NCI-H2171 (cell line): Measurements from ENCODE around the gene ZCCHC3.
"Not testable (repeated sequence)": the region's sequence is repeated elsewhere in the genome, so short reads cannot be mapped to it uniquely, and the experiment has no call there.

Experiments
- DNase-seq: peaks from one replicate; lab custom pipeline; 2025; lab: John Stamatoyannopoulos, UW

ZCCHC3 gene

GRCh38 chr20:313402-313801 is 16.0 kb downstream of the ZCCHC3 start:
- DNase-seq = no peak

DNA sequence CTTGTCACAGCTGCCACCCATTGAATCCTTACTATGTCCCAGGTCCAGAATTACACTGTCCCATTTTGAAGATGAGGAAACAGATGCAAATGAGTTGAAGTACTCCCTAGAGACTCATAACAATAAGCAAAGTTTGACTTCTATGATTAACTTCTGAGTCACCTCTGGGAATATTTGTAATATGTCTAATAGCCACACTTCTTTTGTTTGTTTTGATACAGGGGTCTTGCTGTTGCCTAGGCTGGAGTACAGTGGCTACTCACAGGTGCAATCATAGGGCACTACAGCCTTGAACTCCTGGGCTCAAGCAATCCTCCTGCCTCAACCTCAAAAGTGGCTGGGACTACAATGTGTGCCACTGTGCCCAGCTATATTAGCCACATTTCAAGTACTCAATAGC is 16.6 kb downstream of the ZCCHC3 start:
- no peak for DNase-seq

GRCh38 chr20:316316-317068 is 19.1 kb downstream of the ZCCHC3 start:
- no peak for DNase-seq

- peak; percentile 98 for DNase-seq
These were observed 27.0 kb downstream of the ZCCHC3 start for GRCh38 chr20:324177-325044.

DNA sequence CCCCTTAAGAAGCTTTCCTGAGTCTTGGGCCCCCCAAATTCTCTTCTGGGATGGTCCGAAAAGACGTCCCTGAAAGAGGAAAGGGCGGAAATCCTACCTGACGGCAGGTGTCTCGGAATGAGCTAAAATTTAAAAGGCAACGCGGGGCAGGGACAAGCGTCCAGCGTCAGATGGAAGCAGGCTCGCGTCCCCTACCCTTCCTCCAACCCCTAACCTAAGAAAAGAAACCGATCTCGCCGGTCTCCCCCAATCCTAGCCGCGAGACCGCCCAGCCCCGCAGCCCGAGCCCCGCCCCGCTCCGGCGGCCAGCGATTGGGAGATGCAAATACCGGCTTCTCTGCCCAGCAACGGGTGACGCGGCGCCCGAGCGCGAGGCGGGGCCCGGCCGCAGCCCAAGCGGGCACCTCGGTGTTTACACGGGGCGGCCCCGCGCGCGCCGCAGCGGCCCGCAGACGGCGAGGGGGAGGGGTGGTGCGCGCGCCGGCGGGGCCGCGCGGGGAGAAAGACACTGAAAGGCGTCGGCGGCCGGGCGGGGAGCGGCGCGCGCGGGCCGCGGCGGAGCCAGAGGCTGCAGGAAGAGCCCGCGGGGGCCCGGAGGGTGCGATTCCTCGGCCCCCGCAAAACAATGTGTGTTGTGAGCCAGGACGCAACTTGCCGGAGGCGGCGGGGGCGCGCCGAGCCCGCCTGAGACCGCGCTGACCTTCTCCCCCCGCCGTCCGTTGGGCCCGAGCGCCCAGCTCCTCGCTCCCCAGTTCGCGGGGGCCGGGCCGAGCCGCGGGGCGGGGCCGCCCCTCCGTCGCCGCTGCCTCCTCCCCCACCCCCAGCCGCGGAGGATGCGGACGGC is 27.9 kb downstream of the ZCCHC3 start, which contains the start of gene SOX12:
SOX12 (plus strand) TSS at position 508 of the 844 bp plus-strand sequence. CDS start 373 bp downstream, outside the sequence.
- DNase-seq = peak; percentile 93

DNA sequence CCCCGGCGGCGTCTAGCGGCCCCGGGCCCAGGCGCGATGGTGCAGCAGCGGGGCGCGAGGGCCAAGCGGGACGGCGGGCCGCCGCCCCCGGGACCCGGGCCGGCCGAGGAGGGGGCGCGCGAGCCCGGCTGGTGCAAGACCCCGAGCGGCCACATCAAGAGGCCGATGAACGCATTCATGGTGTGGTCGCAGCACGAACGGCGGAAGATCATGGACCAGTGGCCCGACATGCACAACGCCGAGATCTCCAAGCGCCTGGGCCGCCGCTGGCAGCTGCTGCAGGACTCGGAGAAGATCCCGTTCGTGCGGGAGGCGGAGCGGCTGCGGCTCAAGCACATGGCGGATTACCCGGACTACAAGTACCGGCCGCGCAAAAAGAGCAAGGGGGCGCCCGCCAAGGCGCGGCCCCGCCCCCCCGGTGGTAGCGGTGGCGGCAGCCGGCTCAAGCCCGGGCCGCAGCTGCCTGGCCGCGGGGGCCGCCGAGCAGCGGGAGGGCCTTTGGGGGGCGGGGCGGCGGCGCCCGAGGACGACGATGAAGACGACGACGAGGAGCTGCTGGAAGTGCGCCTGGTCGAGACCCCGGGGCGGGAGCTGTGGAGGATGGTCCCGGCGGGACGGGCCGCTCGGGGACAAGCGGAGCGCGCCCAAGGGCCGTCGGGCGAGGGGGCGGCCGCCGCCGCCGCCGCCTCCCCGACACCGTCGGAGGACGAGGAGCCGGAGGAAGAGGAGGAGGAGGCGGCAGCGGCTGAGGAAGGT is 28.7 kb downstream of the ZCCHC3 start:
- peak; percentile 60 for DNase-seq

GRCh38 chr20:326645-327185 is 29.3 kb downstream of the ZCCHC3 start:
- DNase-seq = no peak

DNA sequence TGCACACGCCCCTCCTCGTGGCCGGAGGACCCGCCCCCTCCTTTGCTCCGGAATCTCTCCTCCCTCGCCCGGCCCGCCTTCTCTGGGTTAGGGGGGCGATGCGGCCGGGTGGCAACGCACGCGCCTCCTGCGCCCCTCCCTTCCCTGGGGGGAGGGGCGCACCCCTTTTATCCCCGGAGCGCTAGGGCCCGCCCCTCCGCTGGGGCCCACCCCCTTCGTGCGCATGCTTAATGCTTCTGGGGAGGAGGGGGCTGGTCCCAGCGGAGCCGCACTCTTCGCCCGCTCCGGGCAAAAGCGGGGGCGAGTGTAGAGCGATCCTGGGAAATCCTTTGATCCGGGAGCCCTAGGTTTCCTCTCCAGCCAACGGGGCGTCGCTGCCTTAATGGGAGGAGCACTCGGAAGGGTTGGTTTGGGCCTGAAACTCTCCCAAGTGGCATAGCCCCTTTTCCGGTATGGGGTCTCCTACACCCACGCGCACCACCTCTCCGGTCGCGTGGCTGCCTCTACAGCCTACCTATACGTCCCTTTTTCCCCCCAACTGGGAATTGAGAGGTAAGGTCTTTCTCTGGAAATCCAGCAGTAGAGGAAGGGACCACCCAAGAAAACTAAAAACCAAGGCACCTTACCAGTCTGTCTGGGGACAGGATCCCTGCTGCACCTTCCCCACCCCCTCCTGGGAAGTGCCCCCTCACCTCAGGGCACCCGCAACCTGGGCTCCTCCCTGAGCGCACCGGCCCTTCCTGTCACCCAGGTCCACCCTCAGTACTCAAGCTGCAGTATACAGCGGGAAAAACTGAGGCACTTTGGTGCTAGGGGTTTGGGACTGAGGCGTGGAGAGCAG is 30.0 kb downstream of the ZCCHC3 start:
- peak; percentile 99 for DNase-seq

DNA sequence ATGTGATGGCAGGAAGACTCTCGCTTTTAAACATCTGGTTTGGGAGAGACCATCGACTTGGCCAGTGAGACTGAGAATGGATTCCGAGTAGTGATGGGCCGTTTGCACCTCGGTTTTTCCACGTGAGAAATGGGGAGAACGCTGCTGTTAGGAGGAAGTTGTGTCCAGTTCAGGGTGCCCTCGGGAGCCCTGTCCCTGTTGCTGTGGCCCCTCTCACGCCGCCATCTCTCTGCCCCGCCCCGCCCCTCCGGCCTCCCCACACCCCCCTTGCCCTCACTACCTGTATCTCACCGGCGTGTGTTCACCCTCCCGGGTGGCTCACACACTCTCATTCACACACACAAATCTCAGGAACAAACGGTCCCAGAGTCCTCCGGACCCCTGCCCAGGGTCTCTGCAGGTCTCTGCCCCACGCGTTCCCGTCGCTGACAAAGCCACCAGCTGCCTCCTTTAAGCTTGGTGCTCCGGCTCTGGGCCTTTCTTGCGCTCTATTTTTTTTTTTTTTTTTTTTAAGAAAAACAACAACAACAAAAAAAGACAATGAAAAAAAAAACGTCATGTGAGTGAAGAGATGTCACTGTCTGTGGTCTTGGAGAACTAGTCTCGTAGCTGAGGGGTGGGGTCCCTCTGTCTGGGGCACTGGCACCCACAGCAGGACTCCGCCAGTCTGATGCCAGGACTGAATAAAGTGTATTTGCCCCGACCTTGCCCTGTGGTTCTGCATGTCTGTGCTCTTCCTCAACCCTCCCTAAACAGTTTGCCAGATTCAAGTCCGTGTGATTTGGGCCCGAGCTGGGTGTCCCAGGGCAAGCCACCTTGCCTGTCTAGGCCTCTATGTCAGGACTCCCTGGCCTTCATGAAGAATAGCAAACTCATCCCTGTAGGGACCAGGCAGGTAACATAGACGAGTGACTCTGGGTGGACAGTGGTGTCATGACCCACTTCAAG is 30.9 kb downstream of the ZCCHC3 start:
- no peak for DNase-seq

DNA sequence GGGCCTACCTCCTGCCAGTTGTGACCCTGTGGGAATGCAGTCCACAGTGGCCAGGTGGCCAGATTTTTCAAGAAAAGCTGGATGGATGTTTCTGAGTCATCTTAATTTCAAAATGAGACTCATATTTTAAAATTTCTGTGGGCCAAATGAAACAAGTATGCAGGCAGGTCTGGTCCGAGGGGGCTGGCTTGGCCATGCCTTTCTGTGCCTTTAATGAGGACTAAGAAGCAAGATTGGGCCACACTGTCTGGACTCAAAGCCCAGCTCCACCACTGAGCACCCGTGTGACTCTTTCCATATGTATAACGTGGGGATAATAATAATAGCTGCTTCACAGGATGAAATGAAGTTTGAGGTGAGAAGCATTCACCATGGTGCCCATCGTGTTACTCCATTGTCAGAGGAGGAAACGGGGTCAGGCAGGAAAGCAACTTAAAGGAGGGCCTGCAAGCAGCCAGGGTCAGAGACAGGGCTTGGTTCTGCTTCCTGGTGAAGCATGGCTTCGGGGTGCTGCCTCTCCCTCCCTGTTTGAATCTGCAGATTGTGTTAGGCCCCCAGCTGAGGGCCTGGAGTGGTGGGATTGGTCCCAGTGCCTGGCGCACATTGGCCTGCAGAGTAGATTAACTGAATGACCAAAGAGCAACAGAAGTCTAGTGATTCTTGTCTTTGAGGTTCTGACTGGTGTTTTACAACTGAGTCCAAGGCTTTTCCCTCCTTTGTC is 31.8 kb downstream of the ZCCHC3 start:
- no peak for DNase-seq

DNA sequence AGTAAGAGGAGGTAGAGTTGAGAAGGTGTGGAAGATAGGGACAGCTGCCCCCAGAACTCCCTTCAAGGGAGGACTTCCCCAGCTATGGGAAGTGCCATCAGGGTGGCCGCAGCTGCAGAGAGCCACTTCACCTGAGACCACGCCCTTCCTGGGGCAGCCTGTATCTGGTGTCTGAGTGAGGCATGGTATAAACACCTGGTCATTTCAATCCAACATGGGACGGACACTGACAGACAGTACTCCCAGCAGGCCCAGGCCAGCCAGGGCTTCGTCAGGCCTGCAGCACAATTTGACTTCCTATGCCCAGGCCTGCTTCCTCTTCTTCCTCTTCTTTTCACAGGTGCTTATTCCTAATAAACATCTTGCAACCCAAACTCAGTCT is 32.5 kb downstream of the ZCCHC3 start:
- no peak for DNase-seq

GRCh38 chr20:330233-331149 is 33.1 kb downstream of the ZCCHC3 start:
- DNase-seq = peak; percentile 61

GRCh38 chr20:334578-334977 is 37.2 kb downstream of the ZCCHC3 start:
- DNase-seq = no peak

DNA sequence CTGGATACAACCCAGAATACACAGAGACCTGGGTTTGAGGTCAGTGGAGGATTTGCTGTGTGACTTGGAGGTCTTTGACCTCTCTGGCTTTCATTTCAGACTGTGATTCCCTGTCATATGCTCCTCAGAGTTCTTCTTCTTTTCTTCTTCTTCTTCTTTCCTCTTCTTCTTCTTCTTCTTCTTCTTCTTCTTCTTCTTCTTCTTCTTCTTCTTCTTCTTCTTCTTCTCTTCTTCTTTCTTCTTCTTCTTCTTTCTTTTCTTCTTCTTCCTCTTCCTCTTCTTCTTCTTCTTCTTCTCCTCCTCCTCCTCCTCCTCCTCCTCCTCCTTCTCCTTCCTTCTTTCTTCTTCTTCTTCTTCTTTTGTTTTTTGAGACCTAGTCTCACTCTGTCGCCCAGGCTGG is 38.7 kb downstream of the ZCCHC3 start:
- DNase-seq = not testable (repeated sequence)

GRCh38 chr20:341682-342081 is 44.3 kb downstream of the ZCCHC3 start:
- DNase-seq = no peak

GRCh38 chr20:343107-343506 is 45.7 kb downstream of the ZCCHC3 start:
- no peak for DNase-seq

DNA sequence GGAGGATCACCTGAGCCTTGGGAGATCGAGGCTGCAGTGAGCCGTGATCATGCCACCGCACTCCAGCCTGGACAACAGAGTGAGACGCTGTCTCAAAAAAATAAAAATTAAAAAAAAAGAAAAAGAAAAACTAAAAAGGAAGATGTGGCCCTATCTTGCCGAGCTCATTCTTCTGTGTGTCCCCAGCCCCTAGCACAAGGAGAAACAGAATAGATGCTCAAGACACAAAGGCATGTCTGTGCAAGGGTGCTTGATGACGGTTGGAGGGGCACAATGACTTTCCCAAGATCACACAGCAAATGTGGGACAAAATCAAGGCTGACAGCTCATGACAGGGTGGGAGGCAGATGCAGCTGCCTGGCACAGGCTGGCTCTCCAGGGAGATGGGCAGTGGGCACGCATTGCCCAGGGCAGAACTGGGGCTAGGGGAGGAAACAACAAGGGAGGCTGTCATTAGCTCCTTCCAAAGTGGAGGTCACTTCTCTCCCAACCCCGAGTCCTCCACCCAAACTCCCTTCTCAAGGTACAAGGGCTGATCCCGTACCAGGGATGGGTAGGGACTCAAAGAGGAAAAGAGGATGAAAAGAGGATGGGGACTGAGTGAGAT is 48.8 kb downstream of the ZCCHC3 start:
- DNase-seq = no peak
